MM.1S (cell line): ENCODE measurements around the gene PHF8.

Experiments used
- CTCF ChIP-seq: fragments of 300-600 bp; sonication (generic); IDR thresholded peaks from 2 replicates; pipeline ENCODE4 v1.5.1; 2016; ENCODE audit warnings: antibody characterized with exemption, low read length, mixed read lengths
- EZH2phosphoT487 ChIP-seq: fragments of 300-600 bp; sonication (generic); IDR thresholded peaks from 2 replicates; pipeline ENCODE4 v1.6.1; 2018; ENCODE audit warnings: antibody characterized with exemption, low read length

DNA sequence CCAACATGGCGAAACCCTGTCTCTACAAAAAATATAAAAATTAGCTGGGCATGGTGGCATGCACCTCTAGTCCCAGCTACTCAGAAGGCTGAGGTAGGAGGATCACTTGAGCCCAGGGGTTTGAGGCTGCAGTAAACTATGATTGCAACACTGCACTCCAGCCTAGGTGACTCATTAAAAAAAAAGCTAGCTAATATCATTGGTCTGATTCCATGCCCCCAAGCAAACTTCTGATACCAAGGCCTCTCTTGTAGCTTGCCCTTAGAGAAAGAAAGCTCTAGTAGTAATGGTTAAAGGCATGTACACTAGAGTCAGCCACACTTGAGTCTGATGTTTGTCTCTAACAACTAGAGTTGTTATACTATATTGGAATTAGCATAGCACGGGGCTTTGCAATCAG, 32.6 kb upstream of the PHF8 start:
- TF ChIP-seq CTCF: no peak
- TF ChIP-seq EZH2phosphoT487: no peak
